Subcutaneous abdominal adipose tissue (tissue), 5 donors: ENCODE results near the gene IQSEC3.
"Not testable (repeated sequence)": the region's sequence is repeated elsewhere in the genome, so short reads cannot be mapped to it uniquely, and the experiment has no call there.

Experiments
- H3K27ac ChIP-seq: one replicate; pipeline ENCODE4 v1.7.0; 2013; ENCODE audit warnings: low read depth, mild to moderate bottlenecking, inconsistent platforms, low read length, moderate library complexity
- H3K27me3 ChIP-seq, 5 donors: one replicate each; pipeline ENCODE4 v1.7.0; 2013; ENCODE audit warnings: low read length in 5 of 5, inconsistent platforms in 1 of 5; ENCODE audit not compliant: control insufficient read depth in 5 of 5, insufficient read depth in 4 of 5
- H3K36me3 ChIP-seq, 5 donors: one replicate each; pipeline ENCODE4 v1.7.0; 2013; ENCODE audit warnings: low read length in 5 of 5; ENCODE audit not compliant: control insufficient read depth in 5 of 5, insufficient read depth in 5 of 5
- H3K4me1 ChIP-seq, 5 donors: one replicate each; pipeline ENCODE4 v1.7.0; 2013; ENCODE audit warnings: low read length in 5 of 5, mild to moderate bottlenecking in 3 of 5, moderate library complexity in 1 of 5; ENCODE audit not compliant: control insufficient read depth in 5 of 5, insufficient read depth in 5 of 5
- H3K4me3 ChIP-seq, 5 donors: one replicate each; pipeline ENCODE4 v1.7.0; 2013; ENCODE audit warnings: low read length in 5 of 5, low read depth in 1 of 5
- H3K9ac ChIP-seq, 5 donors: one replicate each; pipeline ENCODE4 v1.7.0; 2013; ENCODE audit warnings: low read length in 5 of 5, mild to moderate bottlenecking in 4 of 5, moderate library complexity in 3 of 5
- H3K9me3 ChIP-seq, 5 donors: one replicate each; pipeline ENCODE4 v1.7.0; 2013; ENCODE audit warnings: low read length in 5 of 5; ENCODE audit not compliant: control insufficient read depth in 5 of 5
- donor health status: healthy.
- donor health status: healthy.
- donor health status: healthy.
- donor health status: healthy.
- donor health status: healthy.

Gene IQSEC3

DNA sequence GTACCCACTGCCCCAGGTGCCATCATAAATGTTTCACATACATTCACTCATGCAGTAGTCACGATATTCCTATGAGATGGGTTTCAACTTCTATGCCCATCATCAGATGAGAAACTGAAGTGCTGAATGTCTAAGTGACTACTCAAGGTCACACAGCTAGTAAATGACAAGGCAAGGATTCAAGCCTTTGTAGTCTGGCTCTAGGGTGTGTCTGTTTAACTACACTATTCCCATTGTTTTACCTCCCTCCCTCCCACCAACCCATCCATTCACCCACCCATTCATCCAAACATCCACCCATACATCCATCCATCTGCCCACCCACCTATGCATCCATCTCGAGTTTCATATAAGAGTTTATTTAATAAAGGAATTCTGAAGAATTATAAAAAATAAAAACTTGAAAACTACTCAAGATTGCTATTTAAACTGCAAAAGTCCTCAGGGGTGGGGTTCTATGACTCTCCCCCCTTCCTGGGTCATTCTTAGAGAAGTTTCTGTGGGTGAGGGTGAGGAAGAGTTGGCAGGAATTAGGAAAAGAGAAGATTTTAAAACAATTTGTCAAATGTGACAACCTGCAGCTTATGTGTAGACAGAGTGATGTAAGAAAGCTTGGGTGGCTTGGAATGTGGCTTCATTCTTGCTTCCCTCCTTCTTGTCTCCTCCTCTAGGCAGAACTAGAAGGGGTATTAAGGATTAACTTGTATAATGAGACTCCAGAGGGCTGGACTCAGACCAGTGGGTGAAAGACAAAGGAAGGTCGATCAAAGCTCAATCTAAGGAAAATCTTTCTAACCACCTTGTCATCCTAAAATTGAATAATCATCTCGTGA is 13.4 kb upstream of the IQSEC3 start:
- H3K27me3 ChIP-seq: peaks cover 19 to 47% (median 35%) of the 10 kb centered on the region in 5 donors
- not testable (repeated sequence) for H3K9me3 ChIP-seq, H3K9ac ChIP-seq, H3K4me3 ChIP-seq, H3K36me3 ChIP-seq, H3K27ac ChIP-seq, H3K4me1 ChIP-seq

DNA sequence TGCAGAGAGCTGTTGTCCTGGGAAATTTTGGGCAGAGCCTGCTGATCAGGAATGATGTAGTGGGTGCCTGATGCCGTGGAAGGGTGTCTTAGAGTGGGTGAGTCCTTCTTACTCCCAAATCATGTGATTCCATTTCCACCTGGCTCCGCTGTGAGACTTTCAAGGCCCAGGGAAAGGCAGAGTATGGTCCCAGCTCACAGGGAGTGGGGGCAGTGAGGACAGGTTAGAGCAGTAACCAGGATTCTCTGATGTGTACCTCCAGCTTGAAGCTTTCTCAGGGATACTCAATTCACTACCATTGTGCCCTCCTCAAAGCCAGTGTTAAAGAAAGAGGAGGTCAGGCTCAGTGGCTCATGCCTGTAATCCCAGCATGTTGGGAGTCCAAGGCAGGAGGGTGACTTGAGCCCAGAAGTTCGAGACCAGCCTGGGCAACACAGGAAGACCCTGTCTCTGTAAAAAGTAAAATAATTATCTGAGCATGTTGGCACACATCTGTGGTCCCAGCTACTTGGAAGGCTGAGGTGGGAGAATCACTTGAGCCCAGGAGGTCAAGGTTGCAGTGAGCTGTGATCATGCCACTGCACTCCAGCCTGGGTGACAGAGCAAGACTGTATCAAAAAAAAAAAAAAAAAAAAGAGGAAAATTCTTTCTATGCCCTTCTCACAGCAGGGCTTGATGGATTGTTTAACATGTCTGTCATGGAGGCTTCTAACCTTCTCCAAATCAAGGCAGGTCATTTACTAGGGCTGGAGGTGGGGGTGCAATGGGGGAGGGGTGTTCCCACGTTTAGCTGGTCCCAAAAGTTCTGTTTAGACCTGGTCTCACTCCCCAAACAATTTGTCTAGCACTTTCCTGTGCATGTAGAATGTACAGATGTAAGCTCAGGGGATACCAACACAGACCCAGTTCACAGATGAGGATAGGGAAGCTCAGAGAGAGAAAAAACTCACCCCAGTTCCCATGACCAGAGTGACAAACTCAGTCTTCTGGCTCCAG is 12.5 kb upstream of the IQSEC3 start:
- H3K36me3 ChIP-seq: no peaks in the 10 kb centered on the region
- H3K4me1 ChIP-seq: no peaks in the 10 kb centered on the region
- no peak overlapping the region for H3K4me3 ChIP-seq
- H3K9me3 ChIP-seq: peaks cover 0 to 5% (median 0%) of the 10 kb centered on the region in 5 donors
- H3K27me3 ChIP-seq: peaks cover 19 to 47% (median 35%) of the 10 kb centered on the region in 5 donors
- no peak overlapping the region for H3K9ac ChIP-seq
- no peak overlapping the region for H3K27ac ChIP-seq

DNA sequence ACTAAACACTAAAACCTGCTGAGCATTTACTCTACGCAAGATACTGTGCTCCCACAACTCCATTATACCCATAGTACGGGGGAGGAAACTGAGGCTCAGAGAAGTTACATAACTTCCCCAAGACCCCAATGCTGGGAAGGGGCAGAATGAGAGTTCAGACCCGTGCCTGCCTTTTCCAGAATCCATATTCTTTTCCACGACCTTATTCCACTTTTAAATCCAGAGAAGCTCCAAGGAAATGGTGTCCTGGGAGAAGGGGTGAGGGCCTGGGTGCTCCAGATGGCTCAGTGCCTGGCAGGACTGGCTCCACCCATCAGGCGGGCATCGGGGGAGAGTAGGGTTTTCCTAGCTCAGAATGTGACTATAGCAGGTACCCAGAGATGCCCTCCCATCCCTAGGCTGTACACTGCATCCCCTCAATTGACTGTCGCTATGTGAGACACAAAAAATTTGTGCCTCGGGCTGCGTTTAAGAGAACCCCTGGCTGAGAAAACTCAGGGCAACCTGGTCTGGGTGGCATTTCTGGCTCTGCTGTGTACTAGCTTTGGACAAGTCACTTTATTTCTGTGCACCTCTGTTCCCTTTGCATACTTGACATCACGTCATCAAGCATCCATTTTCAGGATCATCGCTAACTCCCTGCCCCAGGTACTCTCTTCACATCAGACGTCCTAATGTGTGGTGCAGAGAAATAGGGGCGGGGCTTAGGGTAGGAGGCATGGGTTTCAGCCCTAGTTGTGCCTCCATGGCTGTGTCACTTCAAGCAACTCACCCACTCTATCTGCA is 11.6 kb upstream of the IQSEC3 start:
- Histone ChIP-seq H3K36me3 (no peaks in the 10 kb centered on the region), H3K27me3 (peaks cover 19 to 47% (median 35%) of the 10 kb centered on the region in 5 donors), H3K4me3 (no peak overlapping the region), H3K4me1 (no peaks in the 10 kb centered on the region), H3K9me3 (peaks cover 0 to 5% (median 0%) of the 10 kb centered on the region in 5 donors), H3K27ac (no peak overlapping the region), H3K9ac (no peak overlapping the region)

DNA sequence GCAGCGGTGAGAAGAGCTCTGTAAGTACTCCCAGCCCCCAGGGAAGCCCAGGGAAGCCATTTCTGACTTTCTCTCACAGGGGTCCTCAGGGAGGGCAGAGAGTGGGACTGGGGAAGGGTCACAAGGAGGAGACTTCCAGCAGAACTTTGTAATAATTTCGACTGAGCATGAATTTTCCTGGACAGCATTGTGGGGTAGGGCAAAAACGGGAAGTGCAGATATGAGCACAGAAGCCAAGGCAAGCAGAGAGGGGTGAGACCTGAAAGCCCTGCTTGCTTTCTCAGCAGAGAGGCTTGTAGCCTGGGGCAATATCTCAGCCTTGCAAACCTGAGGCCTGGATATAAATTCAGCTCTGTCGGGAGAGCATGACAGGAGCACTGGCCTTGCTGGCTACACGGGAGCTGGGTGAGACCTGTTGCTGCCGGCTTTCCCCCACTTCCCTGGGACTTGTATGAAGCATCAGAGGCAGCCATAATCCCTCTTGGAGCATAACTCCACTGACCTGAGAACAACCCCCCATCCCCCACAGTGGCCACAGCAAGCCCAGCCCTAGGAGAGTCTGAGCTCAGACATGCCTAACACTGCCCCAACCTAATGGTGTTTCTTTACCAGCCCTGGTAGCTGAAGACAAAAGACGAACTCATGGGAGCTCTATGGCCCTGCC is 9.8 kb upstream of the IQSEC3 start:
- peaks cover 19 to 45% (median 35%) of the 10 kb centered on the region in 5 donors for H3K27me3 ChIP-seq
- no peak overlapping the region for H3K4me3 ChIP-seq
- H3K9ac ChIP-seq: no peak overlapping the region
- H3K4me1 ChIP-seq: no peaks in the 10 kb centered on the region
- no peak overlapping the region for H3K27ac ChIP-seq
- H3K9me3 ChIP-seq: peaks cover 0 to 8% (median 0%) of the 10 kb centered on the region in 5 donors
- no peaks in the 10 kb centered on the region for H3K36me3 ChIP-seq

DNA sequence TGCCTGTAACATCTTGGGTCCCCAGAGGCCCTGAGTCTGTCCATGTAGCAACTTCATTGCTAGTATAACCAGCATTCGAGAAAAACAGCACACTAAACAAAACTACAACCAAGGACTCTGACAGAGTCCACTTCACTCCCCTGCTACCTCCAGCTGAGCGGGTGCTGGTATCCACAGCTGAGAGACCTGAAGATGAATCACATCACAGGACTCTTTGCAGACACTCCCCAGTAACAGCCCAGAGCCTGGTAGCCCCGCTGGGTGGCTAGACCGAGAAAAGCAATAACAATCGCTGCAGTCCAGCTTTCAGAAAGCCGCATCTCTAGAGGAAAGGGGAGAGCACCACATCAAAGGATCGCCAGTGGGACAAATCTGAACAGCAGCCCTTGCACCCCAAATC is 9.0 kb upstream of the IQSEC3 start:
- Histone ChIP-seq H3K36me3 (no peaks in the 10 kb centered on the region), H3K27me3 (peaks cover 19 to 44% (median 33%) of the 10 kb centered on the region in 5 donors), H3K4me3 (no peak overlapping the region), H3K27ac (no peak overlapping the region), H3K9me3 (peaks cover 0 to 8% (median 0%) of the 10 kb centered on the region in 5 donors), H3K9ac (no peak overlapping the region), H3K4me1 (no peaks in the 10 kb centered on the region)

DNA sequence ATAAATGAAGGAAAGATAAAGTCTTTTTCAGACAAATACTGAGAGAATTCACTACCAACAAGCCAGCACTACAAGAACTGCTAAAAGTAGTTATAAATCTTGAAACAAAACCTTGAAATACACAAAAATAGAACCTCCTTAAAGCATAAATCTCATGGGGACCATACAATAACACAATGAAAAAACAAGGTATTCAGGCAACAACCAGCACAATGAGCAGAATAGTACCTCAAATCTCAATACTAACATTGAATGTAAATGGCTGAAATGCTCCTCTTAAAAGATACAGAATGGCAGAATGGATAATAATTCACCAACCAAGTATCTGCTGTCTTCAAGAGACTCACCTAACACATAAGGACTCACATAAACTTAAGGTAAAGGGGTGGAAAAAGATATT is 7.7 kb upstream of the IQSEC3 start:
- H3K27ac ChIP-seq: no peak overlapping the region
- no peaks in the 10 kb centered on the region for H3K36me3 ChIP-seq
- H3K4me3 ChIP-seq: no peak overlapping the region
- no peak overlapping the region for H3K9ac ChIP-seq
- H3K4me1 ChIP-seq: no peaks in the 10 kb centered on the region
- H3K27me3 ChIP-seq: peaks cover 15 to 41% (median 27%) of the 10 kb centered on the region in 5 donors
- peaks cover 0 to 8% (median 0%) of the 10 kb centered on the region in 5 donors for H3K9me3 ChIP-seq

DNA sequence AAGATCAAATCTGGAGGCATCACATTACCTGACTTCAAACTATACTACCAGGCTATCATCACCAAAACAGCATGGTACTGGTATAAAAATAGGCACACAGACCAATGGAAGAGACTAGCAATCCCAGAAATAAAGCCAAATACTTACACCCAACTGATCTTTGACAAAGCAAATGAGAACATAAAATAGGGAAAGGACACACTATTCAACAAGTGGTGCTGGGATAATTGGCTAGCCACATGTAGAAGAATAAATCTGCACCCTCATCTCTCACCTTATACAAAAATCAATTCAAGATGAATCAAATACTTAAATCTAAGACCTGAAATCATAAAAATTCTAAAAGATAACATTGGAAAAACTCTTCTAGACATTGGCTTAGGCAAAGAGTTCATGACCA is 4.7 kb upstream of the IQSEC3 start:
- not testable (repeated sequence) for H3K36me3 ChIP-seq, H3K4me1 ChIP-seq, H3K27ac ChIP-seq, H3K4me3 ChIP-seq, H3K9ac ChIP-seq, H3K9me3 ChIP-seq
- peaks cover 4 to 13% (median 8%) of the 10 kb centered on the region in 5 donors for H3K27me3 ChIP-seq

DNA sequence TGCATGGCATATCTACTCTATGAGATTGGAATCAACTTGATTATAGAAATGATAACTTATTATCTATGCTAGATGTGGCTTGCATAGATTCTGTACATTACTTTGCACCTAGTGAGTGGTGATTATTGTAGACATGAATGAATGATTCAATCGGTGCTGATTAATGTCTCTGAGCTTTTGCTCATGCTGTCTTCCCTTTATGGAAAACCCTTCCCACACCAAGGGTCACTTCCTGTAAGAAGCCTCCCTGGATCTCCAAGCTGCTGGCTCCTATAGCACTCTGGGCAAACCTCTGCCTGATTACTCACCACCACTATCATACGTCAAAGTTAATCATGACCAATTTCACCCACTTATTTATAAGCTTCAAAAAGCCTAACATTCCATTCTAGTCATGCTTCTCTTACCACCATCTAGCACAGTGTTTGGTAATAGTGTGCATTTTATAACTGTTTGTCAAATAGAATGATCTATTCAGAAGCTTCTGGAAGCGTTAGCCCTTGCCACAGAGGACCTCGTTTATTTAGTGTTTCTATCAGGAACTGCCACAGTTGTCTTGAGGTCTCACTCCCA is 990 bp upstream of the IQSEC3 start:
- H3K27me3 ChIP-seq: peaks cover 0 to 11% (median 5%) of the 10 kb centered on the region in 5 donors
- H3K4me3 ChIP-seq, H3K9me3 ChIP-seq, H3K4me1 ChIP-seq, H3K36me3 ChIP-seq, H3K9ac ChIP-seq, H3K27ac ChIP-seq: not testable (repeated sequence)
